Central memory CD4-positive, alpha-beta T cell (primary cell): ENCODE measurements around the gene DGKQ.
"Not testable (repeated sequence)": the region's sequence is repeated elsewhere in the genome, so short reads cannot be mapped to it uniquely, and the experiment has no call there.

Source experiments
- DNase-seq: peaks from one replicate; pipeline ENCODE4 v3.0.0; 2022

The DGKQ gene

DNA sequence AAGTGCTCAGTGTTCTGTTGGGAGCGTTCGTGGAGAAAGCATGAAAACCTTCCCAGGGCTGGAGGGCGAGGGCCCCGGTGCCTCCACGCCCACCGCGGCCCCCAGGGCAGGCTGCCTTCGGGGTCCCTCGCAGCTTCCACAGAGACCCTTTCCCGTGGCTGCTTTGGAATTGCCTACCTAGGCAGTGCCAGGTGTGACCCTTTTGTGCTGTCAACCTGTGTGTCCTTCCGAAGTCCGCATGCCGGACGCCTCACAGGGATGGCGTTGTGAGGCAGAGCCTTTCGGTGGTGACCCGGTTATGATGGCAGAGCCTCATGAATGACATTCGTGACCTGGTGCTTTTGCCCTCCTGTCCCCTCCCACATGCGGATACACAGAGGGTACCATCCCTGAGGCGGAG, 23.7 kb downstream of the DGKQ start:
- no peak for DNase-seq

DNA sequence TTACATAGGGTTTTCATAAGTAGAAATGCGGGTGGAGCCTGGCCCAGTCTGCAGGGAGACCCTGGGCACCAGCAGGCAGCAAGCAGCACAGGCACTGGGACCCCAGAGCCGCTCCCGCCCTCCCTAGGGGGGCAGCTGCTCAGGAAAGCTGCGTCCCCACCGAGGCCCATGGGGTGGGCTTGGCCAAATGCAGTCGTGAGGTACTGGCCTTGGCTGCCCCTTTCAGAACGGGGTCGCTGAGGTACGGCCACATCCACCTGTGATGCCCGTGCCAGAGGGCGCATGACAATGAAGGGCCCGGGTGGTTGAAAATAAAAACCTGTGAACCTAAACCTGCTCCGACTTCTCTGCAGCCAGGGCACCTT, 24.5 kb downstream of the DGKQ start:
- no peak for DNase-seq

GRCh38 chr4:948101-948935, 25.1 kb downstream of the DGKQ start:
- DNase-seq: no peak

- DNase-seq: no peak
These were observed 25.8 kb downstream of the DGKQ start for GRCh38 chr4:947491-947971.

DNA sequence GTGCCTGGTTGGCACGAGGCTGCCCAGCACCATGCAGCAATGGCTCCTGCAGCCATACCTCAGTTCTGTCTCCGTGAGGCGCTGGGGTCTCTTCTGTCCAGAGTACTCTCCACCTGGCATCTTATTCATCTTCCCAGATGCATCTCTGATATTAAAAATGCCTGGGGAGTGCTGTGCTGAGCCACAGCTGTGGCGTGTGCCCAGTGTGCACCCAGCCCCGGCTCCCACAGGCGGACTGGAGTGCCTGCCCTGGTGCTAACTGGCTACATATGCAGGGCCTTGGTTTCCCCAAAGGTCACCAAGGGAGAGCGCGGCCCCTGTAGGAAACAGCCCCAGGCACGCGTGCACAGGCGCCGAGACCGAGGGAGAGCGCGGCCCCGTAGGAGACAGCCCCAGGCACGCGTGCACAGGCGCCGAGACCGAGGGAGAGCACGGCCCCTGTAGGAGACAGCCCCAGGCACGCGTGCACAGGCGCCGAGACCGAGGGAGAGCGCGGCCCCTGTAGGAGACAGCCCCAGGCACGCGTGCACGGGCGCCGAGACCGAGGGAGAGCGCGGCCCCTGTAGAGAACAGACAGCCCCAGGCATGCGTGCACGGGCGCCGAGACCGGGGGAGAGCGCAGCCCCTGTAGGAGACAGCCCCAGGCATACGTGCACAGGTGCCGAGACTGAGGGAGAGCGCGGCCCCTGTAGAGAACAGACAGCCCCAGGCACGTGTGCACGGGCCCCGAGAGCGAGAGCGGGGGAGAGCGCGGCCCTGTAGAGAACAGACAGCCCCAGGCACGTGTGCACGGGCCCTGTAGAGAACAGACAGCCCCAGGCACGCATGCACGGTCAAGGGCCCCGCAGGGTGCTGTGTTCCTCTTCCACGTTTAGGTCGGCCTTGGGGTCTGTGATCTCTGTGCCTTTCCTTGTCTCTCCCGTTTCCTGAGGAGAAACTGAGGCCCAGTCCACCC, 26.6 kb downstream of the DGKQ start:
- DNase-seq: no peak

DNA sequence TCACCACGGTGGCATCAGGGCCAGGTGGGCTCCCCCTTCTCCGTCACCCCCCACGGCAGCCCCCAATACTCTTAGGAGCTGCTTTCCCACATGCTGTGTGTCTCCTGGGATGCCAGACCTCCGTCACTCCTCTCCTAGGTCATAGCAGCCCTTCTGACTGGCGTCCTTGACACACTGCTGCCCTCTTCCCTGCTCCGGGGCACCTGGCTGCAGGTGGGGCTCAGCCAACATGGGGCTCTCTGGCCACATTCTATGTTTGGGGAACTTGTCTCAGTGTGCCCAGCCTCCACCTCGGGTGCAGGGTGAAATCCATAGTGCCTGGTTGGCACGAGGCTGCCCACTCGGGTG, 27.3 kb downstream of the DGKQ start:
- no peak for DNase-seq

DNA sequence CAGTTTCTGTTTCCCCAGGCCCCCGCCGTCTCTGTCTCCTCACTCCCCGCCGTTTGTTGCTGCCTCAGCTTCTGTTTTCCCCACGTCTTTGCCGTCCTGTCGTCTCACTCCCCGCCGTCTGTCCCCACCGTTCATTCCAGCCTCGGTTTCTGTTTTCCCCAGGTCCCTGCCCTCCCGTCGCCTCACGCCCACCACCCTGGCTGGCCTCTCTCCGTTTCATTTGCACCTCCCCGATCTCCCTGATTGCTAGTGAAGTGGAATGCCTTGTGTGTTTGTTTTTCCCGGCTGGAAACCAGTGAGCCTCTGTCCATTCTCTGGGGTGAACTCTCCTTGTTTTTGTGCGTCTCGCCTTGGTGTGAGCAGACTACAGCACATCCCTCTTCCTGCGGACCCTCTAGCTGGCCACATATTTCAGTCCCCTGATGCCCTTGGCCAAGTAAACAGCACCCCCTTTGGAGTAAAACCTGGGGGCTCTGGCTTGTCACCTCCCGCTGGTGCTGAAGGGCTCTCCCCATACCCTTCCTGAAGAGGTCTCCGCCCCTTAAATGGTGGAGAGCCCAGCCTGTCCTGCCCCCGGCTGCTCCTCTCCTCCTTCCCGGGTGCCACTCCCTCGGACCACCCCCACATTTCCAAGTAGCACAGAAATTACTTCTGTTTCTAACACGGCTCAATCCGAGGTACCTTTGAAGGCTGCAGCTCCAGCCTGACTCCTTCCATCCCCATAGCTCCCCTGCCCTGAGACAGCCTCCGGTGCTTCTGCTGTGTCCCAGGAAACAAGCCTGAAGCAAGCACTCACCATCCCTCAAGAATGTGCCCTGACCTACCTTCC, 27.9 kb downstream of the DGKQ start:
- no peak for DNase-seq

- not testable (repeated sequence) for DNase-seq
These were observed 33.9 kb downstream of the DGKQ start for GRCh38 chr4:939508-939907.

- DNase-seq: no peak
These were observed 40.7 kb downstream of the DGKQ start for GRCh38 chr4:932713-933070.

- DNase-seq: peak; percentile 97
These were observed 41.2 kb downstream of the DGKQ start, which contains the start of the genes GAK and TMEM175 for GRCh38 chr4:931960-932712. GAK (minus strand) TSS chr4:932316; CDS start chr4:932187, 129 bp downstream. TMEM175 (plus strand) TSS chr4:932460; CDS start chr4:947740, 15,280 bp downstream.

- no peak for DNase-seq
These were observed 42.0 kb downstream of the DGKQ start for GRCh38 chr4:931194-931959.

DNA sequence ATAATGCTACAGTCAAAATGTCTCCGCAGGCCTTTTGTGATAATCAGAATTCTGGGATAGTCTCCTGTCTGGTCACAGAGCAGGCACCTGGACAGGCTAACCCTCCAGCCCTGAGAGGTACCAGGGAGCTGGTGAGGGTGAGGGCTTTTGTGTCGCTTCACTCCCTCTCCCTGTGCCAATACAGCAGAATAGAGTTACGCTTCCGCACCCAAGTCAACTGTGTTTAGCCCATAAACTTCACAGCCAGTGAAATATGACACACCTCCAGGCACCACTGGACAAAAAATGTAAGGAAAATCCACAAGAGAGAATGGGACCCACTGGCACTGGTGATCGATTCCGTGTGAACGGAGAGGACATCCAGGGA, 42.6 kb downstream of the DGKQ start:
- DNase-seq: no peak

DNA sequence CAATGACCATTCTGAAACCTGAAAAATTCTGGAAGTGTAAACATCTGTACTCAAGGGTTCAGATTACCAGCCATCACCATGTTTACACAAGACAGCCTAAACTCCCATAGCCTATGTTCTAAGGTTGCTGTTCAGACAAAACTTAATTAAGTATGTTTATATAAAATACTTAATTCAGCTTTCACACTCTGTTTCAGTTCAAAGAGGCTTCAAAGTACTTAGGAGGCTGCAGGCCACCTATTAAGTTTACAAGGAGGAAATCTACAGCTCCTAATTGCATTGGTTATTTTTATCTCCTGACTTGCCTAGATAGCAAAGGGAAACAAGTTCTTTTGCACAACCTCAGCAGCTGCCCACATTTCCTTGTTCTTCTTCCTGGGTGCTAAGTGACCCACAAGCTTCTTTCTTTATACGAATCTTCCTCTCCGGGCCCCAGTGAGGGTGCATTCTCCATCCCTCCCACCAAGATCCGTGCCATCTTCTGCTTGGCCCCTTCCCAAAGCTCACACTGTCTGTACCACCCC, 43.3 kb downstream of the DGKQ start:
- DNase-seq: no peak

DNA sequence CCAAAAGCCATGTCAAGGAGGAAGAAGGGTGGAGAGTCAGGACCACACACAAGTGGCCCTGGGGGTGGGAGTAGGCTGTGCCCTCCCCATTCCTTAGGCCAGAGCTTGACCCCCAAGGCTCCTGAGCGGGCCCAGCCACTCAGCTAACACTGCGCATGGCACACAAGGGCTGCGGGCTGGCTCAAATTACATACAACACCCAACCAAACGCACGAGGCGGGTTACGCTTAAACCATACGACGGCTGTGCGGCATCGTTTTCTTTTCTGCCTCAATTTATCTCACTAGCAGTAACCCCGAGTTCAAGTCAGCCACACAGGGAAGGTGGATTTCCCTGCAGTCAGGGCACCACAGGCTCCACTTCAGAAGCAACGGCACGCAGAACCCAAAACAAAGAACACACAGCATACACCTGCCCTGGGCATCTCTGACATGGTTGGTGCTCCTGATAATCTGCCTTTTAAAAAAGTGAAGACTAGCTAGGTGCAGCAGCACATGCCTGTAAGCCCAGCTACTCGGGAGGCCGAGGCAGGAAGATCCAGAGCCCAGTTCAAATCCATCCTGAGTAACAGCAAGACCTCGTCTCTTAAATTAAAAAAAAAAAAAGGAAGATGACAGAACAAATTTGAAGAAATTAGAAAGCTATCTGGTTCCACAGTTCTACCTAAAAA, 44.1 kb downstream of the DGKQ start:
- DNase-seq: no peak

- not testable (repeated sequence) for DNase-seq
These were observed 45.8 kb downstream of the DGKQ start for GRCh38 chr4:927566-927965.

DNA sequence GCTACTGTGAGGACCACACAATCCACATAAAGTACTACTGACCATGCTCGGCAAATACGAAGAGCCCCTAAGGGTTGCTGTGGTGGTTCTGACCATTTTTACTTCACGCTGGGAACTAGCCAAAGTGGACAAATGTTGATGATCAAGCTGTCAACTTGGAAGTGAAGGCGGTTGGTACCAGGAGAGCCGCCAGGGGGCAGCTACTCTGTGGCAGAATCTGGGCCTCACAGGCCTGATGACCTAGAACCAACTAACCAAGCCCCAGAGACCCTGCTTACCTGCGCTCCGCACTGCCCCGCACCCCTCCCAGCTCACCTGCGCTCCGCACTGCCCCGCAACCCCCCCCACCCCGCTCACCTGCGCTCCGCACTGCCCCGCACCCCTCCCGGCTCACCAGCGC, 46.8 kb downstream of the DGKQ start:
- no peak for DNase-seq

DNA sequence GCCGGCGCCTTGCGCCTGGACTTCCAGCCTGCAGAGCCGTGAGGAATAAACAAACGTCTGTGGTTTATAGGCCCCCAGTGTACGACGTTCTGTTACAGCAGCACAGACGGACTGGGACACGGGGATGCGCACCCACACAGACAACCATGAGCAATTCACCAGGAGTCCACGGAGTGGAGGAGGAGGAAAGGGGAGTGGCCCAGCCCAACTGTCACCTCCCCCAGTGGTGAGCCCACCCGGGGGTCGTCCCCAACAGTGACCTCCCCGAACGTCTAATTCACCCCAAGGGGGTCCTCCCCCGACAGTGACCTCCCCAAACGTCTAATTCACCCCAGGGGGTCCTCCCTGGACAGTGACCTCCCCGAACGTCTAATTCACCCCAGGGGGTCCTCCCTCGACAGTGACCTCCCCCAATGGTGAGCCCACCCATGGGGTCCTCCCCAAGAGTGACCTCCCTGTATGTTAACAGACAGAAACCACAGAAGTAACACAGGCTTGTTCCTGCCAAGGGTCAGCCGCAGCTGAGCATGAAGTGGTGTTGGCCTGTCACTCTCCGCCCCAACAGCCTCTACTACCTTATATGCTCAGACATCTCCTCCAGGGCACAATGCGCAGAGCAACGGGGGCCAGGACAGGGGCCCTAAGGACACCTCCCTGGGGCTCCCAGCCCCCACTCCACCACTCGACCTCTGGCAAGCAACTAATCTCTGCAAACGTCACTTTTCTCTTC, 47.4 kb downstream of the DGKQ start:
- no peak for DNase-seq

GRCh38 chr4:925171-925570, 48.2 kb downstream of the DGKQ start:
- DNase-seq: no peak
